Cardiac muscle cell (in vitro differentiated cells and primary cell): ENCODE measurements around the gene SPATA13. TPM values are rescaled to one million over a fixed set of nuclear protein-coding genes. Genes with fewer than 3 reads are reported as not detected.

Experiments
- DNase-seq, 2 donors: peaks; one replicate each; pipeline versions ENCODE4 v3.0.0 to v3.0.0-alpha.2; 2010 to 2017; ENCODE audit warnings: low read depth in 1 of 2, low spot score in 1 of 2
- H3K27ac ChIP-seq: fragments of 200-600 bp; sonication (generic); 2 replicates; pipeline ENCODE4 v1.5.1; 2016
- H3K27me3 ChIP-seq: fragments of 200-600 bp; sonication (generic); 2 replicates; pipeline ENCODE4 v1.6.0; 2016; ENCODE audit warnings: control low read depth
- H3K36me3 ChIP-seq: fragments of 200-600 bp; sonication (generic); 2 replicates; pipeline ENCODE4 v1.5.1; 2016; ENCODE audit warnings: control low read depth
- H3K4me1 ChIP-seq: fragments of 200-600 bp; sonication (generic); 2 replicates; pipeline ENCODE4 v1.8.1; 2017; ENCODE audit warnings: low read depth, mild to moderate bottlenecking, mixed run types
- H3K4me3 ChIP-seq: fragments of 200-600 bp; sonication (generic); 2 replicates; pipeline ENCODE4 v1.5.1; 2016; ENCODE audit warnings: mild to moderate bottlenecking
- H3K9me3 ChIP-seq: fragments of 200-600 bp; sonication (generic); 2 replicates; pipeline ENCODE4 v1.5.1; 2017; ENCODE audit warnings: low read depth, mild to moderate bottlenecking, control low read depth
- CTCF ChIP-seq: IDR thresholded peaks from 2 replicates; pipeline ENCODE4 v1.5.1; 2012; ENCODE audit warnings: low read depth, mild to moderate bottlenecking, low read length
- polyA plus RNA-seq: library from polyadenylated mRNA; unstranded; fragments of >200 nt; fragmentation: Nextera tagmentation; extraction: Ambion mirVana; gene quantifications from 2 replicates; pipeline ENCODE4 v1.2.1, GENCODE V29; 2016
- total RNA-seq: library from RNA; depleted of rRNA; stranded (reverse); fragments of >200 nt; gene quantifications from 2 replicates; pipeline ENCODE4 v1.2.3, GENCODE V29; 2016

The SPATA13 gene
- total and polyA plus RNA-seq, 2 experiments from 2014 or later, result 3.9 to 23.3 TPM

- no peak for DNase-seq
- no peaks in the 10 kb centered on the region for H3K27me3 ChIP-seq
- H3K36me3 ChIP-seq, result no peaks in the 10 kb centered on the region
- TF ChIP-seq CTCF, result no peak
- H3K9me3 ChIP-seq, result no peaks in the 10 kb centered on the region
- H3K4me3 ChIP-seq, result no peak overlapping the region
- peaks cover 18% of the 10 kb centered on the region for H3K4me1 ChIP-seq
- H3K27ac ChIP-seq, result no peak overlapping the region
These were observed 91.0 kb downstream of the SPATA13 start for GRCh38 chr13:24251525-24251924.

- TF ChIP-seq CTCF, result no peak
- no peaks in the 10 kb centered on the region for H3K36me3 ChIP-seq
These were observed 91.6 kb downstream of the SPATA13 start for GRCh38 chr13:24252136-24252535.

GRCh38 chr13:24253520-24254145, 93.1 kb downstream of the SPATA13 start:
- Histone ChIP-seq H3K27me3 (no peaks in the 10 kb centered on the region), H3K9me3 (no peaks in the 10 kb centered on the region), H3K4me3 (no peak overlapping the region), H3K36me3 (no peaks in the 10 kb centered on the region), H3K4me1 (peaks cover 6% of the 10 kb centered on the region), H3K27ac (no peak overlapping the region)
- TF ChIP-seq CTCF, result no peak
- DNase-seq, result no peak

More at GRCh38 chr13:24252136-24252535, 91.6 kb downstream of the SPATA13 start:
- no peak overlapping the region for H3K27ac ChIP-seq
- no peaks in the 10 kb centered on the region for H3K27me3 ChIP-seq
- no peaks in the 10 kb centered on the region for H3K9me3 ChIP-seq
- H3K4me1 ChIP-seq, result peaks cover 12% of the 10 kb centered on the region
- no peak overlapping the region for H3K4me3 ChIP-seq
- no peak for DNase-seq

GRCh38 chr13:24254146-24254841, 93.8 kb downstream of the SPATA13 start:
- Histone ChIP-seq H3K27ac (no peak overlapping the region), H3K9me3 (no peaks in the 10 kb centered on the region), H3K4me1 (peaks cover 6% of the 10 kb centered on the region), H3K4me3 (no peak overlapping the region), H3K27me3 (no peaks in the 10 kb centered on the region), H3K36me3 (no peaks in the 10 kb centered on the region)
- TF ChIP-seq CTCF, result no peak
- peak in 1 of 2 donors; percentile 74 for DNase-seq

GRCh38 chr13:24257497-24257896, 97.0 kb downstream of the SPATA13 start:
- H3K4me1 ChIP-seq, result no peaks in the 10 kb centered on the region
- H3K27ac ChIP-seq, result no peak overlapping the region
- no peak for DNase-seq
- no peak overlapping the region for H3K4me3 ChIP-seq
- no peak for TF ChIP-seq CTCF
- H3K9me3 ChIP-seq, result no peaks in the 10 kb centered on the region
- H3K36me3 ChIP-seq, result no peaks in the 10 kb centered on the region
- no peaks in the 10 kb centered on the region for H3K27me3 ChIP-seq
